Measurements from ENCODE around the gene LMBR1L.

- TF ChIP-seq FOXK2 (IDR thresholded peaks at IDR 0.05) = no peak
- no peak for TF ChIP-seq TARDBP (IDR thresholded peaks at IDR 0.05)
- TF ChIP-seq FOXM1 (IDR thresholded peaks at IDR 0.05; ENCODE audit: borderline replicate concordance) = no peak
Observed at GRCh38 chr12:49052451-49053208, 58.0 kb downstream of the LMBR1L start.

Data from HEK293T (cell line).